GM19372 (cell line): ENCODE data around the gene PM20D2.
A peak's percentile ranks its signal among the peaks of the same experiment; 100 is the strongest.

Source experiments
- ATAC-seq: cut with Tn5 transposase; IDR thresholded peaks from one replicate; pipeline ENCODE4 v1.9.1; 2021; ENCODE audit warnings: mild to moderate bottlenecking, low read depth, moderate library complexity; ENCODE audit not compliant: unreplicated experiment

PM20D2 gene

GRCh38 chr6:89144354-89144906 is 1.4 kb upstream of the PM20D2 start:
- no peak for ATAC-seq

GRCh38 chr6:89145091-89145955 is 532 bp upstream of the PM20D2 start:
- ATAC-seq: peak; percentile 58

GRCh38 chr6:89146718-89147700 is 1.2 kb downstream of the PM20D2 start:
- peak; percentile 30 for ATAC-seq

- ATAC-seq: no peak
Observed at GRCh38 chr6:89148016-89148750, 2.3 kb downstream of the PM20D2 start.

GRCh38 chr6:89154131-89154530 is 8.3 kb downstream of the PM20D2 start:
- no peak for ATAC-seq

GRCh38 chr6:89160331-89161092 is 14.7 kb downstream of the PM20D2 start:
- ATAC-seq: no peak

GRCh38 chr6:89161326-89162046 is 15.6 kb downstream of the PM20D2 start:
- ATAC-seq: no peak

- no peak for ATAC-seq
Observed at GRCh38 chr6:89162047-89162371, 16.2 kb downstream of the PM20D2 start.

- no peak for ATAC-seq
Observed at GRCh38 chr6:89172131-89172530, 26.3 kb downstream of the PM20D2 start.

- ATAC-seq: no peak
Observed at GRCh38 chr6:89173634-89174033, 27.8 kb downstream of the PM20D2 start.

- no peak for ATAC-seq
Observed at GRCh38 chr6:89180112-89180511, 34.3 kb downstream of the PM20D2 start.

- no peak for ATAC-seq
Observed at GRCh38 chr6:89180971-89181370, 35.1 kb downstream of the PM20D2 start.

GRCh38 chr6:89183294-89183693 is 37.4 kb downstream of the PM20D2 start:
- no peak for ATAC-seq

GRCh38 chr6:89184344-89184743 is 38.5 kb downstream of the PM20D2 start:
- no peak for ATAC-seq

- ATAC-seq: no peak
Observed at GRCh38 chr6:89186762-89187161, 40.9 kb downstream of the PM20D2 start.

GRCh38 chr6:89187504-89187903 is 41.6 kb downstream of the PM20D2 start:
- no peak for ATAC-seq

- ATAC-seq: no peak
Observed at GRCh38 chr6:89190741-89191140, 44.9 kb downstream of the PM20D2 start.

- no peak for ATAC-seq
Observed at GRCh38 chr6:89194559-89194958, 48.7 kb downstream of the PM20D2 start.

- no peak for ATAC-seq
Observed at GRCh38 chr6:89197141-89197540, 51.3 kb downstream of the PM20D2 start.
